Erythroblast (primary cell): ENCODE measurements around the gene TP53BP2.

Source experiments
- GATA1 ChIP-seq: IDR thresholded peaks from 2 replicates; pipeline ENCODE4 v1.6.1; 2011; ENCODE audit warnings: low read depth, mild to moderate bottlenecking, control low read depth, low read length, moderate library complexity
- POLR2A ChIP-seq: IDR thresholded peaks from 2 replicates; pipeline ENCODE4 v1.6.1; 2011; ENCODE audit warnings: mild to moderate bottlenecking, low read length

DNA sequence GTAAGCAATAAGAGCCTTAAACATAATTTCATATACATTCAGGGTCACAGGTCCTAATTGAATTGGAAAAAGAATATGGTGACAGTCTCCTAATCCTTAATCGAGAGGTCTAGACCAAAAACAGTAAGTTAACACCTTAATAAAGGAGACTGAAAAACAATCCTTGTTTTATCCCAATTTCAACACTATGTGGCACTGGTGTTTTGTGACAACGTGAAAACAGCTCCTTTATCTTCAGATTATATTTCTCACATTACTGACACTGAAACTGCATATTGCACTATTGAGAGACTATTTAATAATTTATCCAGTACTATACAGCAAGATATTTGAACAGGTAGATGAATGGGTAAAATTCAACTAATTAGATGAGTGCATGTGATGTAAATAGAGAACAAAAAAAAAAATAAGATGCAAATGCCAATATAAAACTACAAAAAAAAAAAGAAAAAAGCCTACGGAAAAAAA, 34.1 kb downstream of the TP53BP2 start:
- TF ChIP-seq POLR2A (no peak), GATA1 (no peak)
